ENCODE results near the gene FBRSL1. TPM values are rescaled to one million over a fixed set of nuclear protein-coding genes. Genes with fewer than 3 reads are reported as not detected.

FBRSL1 gene
- total and polyA plus RNA-seq, 2 donors (not counting 3 experiments of a cell fraction or from before 2014, with no cell fraction given), result 19.3 to 79.8 TPM

DNA sequence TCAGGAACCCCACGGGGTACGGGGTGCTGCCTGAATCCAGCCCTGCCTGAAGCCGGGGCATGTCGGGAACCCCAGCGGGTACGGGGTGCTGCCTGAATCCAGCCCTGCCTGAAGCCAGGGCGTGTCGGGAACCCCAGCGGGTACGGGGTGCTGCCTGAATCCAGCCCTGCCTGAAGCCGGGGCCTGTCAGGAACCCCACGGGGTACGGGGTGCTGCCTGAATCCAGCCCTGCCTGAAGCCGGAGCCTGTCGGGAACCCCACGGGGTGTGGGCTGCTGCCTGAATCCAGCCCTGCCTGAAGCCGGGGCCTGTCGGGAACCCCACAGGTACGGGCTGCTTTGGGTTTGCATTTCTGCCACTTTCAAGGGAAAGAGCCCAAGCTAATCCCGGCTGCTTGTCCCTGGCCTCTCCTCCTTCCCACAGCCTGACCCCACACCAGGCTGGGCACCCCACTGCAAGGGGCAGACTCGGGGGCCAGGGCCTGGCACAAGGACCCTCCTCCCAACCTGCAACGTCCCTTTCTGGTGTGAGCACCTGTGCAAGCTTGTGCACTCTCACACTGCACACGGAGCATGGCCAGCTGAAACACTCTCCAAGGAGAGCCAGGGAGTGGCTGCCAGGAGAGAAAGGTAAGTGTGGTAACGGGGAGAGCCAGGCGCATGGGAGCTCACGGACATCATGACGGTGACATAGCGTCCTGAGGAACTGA lies 5.6 kb upstream of the FBRSL1 start:
- dilution Hi-C loops (cut with MboI; ENCODE audit: extremely low pct_ligation_motif_present, low sequenced_read_pairs), result no loop called here
- ChIA-PET CTCF (no interaction called here), POLR2A (no interaction called here)

More for the DNA sequence above, 5.6 kb upstream of the FBRSL1 start:
- Histone ChIP-seq H3K9me1 (replicated peaks; ENCODE audit: control insufficient read depth, extremely low read depth, insufficient read depth, low read length) (no peaks in the 10 kb centered on the region), H4K20me1 (replicated peaks; ENCODE audit: control insufficient read depth, extremely low read depth, insufficient read depth, low read length) (no peaks in the 10 kb centered on the region), H3K9me3 (replicated peaks; ENCODE audit: control insufficient read depth, insufficient read depth, low read length) (no peaks in the 10 kb centered on the region), H3K9ac (replicated peaks; ENCODE audit: extremely low read depth, insufficient read depth, low read length) (no peak overlapping the region), H3K4me2 (ENCODE audit: insufficient read depth, low read length) (no peak overlapping the region), H3K4me3 (replicated peaks in 1 of 3; ENCODE audit: insufficient read depth in 1 of 3, low read depth in 1 of 3, low read length in 3 of 3) (no peak overlapping the region), H3K4me1 (ENCODE audit: control insufficient read depth, extremely low read depth, insufficient read depth, low read length) (peaks cover 4% of the 10 kb centered on the region), H3K27ac (ENCODE audit: insufficient read depth, low read depth, low read length) (no peak overlapping the region), H2AFZ (ENCODE audit: low read depth, low read length) (no peak overlapping the region), H3K27me3 (ENCODE audit: control insufficient read depth in 2 of 2, insufficient read depth in 2 of 2, low read length in 2 of 2) (no peaks in the 10 kb centered on the region), H3K36me3 (ENCODE audit: control insufficient read depth in 2 of 2, extremely low read depth in 1 of 2, insufficient read depth in 2 of 2, low read length in 2 of 2) (no peaks in the 10 kb centered on the region), H3K79me2 (ENCODE audit: control insufficient read depth, insufficient read depth, low read length) (no peaks in the 10 kb centered on the region)
- TF ChIP-seq, protein P1, sequence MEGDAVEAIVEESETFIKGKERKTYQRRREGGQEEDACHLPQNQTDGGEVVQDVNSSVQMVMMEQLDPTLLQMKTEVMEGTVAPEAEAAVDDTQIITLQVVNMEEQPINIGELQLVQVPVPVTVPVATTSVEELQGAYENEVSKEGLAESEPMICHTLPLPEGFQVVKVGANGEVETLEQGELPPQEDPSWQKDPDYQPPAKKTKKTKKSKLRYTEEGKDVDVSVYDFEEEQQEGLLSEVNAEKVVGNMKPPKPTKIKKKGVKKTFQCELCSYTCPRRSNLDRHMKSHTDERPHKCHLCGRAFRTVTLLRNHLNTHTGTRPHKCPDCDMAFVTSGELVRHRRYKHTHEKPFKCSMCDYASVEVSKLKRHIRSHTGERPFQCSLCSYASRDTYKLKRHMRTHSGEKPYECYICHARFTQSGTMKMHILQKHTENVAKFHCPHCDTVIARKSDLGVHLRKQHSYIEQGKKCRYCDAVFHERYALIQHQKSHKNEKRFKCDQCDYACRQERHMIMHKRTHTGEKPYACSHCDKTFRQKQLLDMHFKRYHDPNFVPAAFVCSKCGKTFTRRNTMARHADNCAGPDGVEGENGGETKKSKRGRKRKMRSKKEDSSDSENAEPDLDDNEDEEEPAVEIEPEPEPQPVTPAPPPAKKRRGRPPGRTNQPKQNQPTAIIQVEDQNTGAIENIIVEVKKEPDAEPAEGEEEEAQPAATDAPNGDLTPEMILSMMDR (IDR thresholded peaks at IDR 0.05; ENCODE audit: extremely low read depth in 1 of 2, insufficient read depth in 1 of 2, low read depth in 1 of 2, low read length in 2 of 2), result no peak
- no peak for TF ChIP-seq POLR2A (IDR thresholded peaks at IDR 0.05; ENCODE audit: low read depth, low read length)
- TF ChIP-seq MYC (IDR thresholded peaks at IDR 0.05; ENCODE audit: low read depth, low read length), result no peak
- no peak for TF ChIP-seq GATA2 (IDR thresholded peaks at IDR 0.05; ENCODE audit: insufficient read depth, insufficient read length, low read depth, low read length)
- no peak for TF ChIP-seq POLR2AphosphoS5 (IDR thresholded peaks at IDR 0.05; ENCODE audit: insufficient read depth, low read depth, low read length)
- TF ChIP-seq EZH2 (IDR thresholded peaks at IDR 0.05; ENCODE audit: borderline replicate concordance, low read depth, low read length, severe bottlenecking), result no peak
- TF ChIP-seq JUN (IDR thresholded peaks at IDR 0.05; ENCODE audit: borderline replicate concordance, insufficient read depth, insufficient read length, low read depth), result no peak
- TF ChIP-seq FOS (IDR thresholded peaks at IDR 0.05; ENCODE audit: borderline replicate concordance, insufficient read depth, low read length), result no peak
- TF ChIP-seq, protein P2, sequence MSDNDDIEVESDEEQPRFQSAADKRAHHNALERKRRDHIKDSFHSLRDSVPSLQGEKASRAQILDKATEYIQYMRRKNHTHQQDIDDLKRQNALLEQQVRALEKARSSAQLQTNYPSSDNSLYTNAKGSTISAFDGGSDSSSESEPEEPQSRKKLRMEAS (IDR thresholded peaks at IDR 0.05; ENCODE audit: insufficient read depth, insufficient read length), result no peak
- DNase-seq (ENCODE audit: low read depth, low spot score) (no peak), FAIRE-seq (no peak)
- no TSS peak for BruUV-seq (replicated peaks)
- intact Hi-C loops (cut with micrococcal nuclease), result no loop called here
